HL-60 (cell line): ENCODE measurements around the gene ACOXL.
A peak's percentile ranks its signal among the peaks of the same experiment; 100 is the strongest.

Experiments
- DNase-seq, 2 experiments: peaks; one replicate each; pipeline ENCODE4 v3.0.0-alpha.2; 2010 to 2020; ENCODE audit warnings: low read depth in 1 of 2, low spot score in 1 of 2
- H3K27ac ChIP-seq: fragments of 250-450 bp; sonication (Bioruptor Pico); replicated peaks from 2 replicates; pipeline ENCODE4 v1.5.1; 2020; ENCODE audit warnings: mild to moderate bottlenecking, moderate library complexity
- H3K27me3 ChIP-seq: fragments of 250-450 bp; sonication (Bioruptor Pico); 2 replicates; pipeline ENCODE4 v1.5.1; 2021; ENCODE audit warnings: mild to moderate bottlenecking, moderate library complexity; ENCODE audit not compliant: insufficient read depth, poor library complexity, severe bottlenecking
- H3K4me3 ChIP-seq: replicated peaks from 2 replicates; pipeline ENCODE4 v1.5.1; 2011; ENCODE audit warnings: mild to moderate bottlenecking, control low read depth, low read length; ENCODE audit not compliant: insufficient read depth
- GABPA ChIP-seq: IDR thresholded peaks from 2 replicates; pipeline ENCODE4 v1.6.1; 2012; ENCODE audit warnings: low read depth
- POLR2AphosphoS5 ChIP-seq: IDR thresholded peaks from 2 replicates; pipeline ENCODE4 v1.6.1; 2012; ENCODE audit warnings: low read depth
- SPI1 ChIP-seq: IDR thresholded peaks from 2 replicates; pipeline ENCODE4 v1.6.1; 2012; ENCODE audit warnings: low read depth, mild to moderate bottlenecking, borderline replicate concordance
- TF ChIP-seq, protein P1 (sequence below): IDR thresholded peaks from one replicate; pipeline ENCODE4 v1.5.1; 2011; ENCODE audit warnings: low read length, control low read depth, inconsistent platforms; ENCODE audit not compliant: insufficient read depth
- TF ChIP-seq, protein P2 (sequence below): IDR thresholded peaks from 2 replicates; pipeline ENCODE4 v1.6.1; 2012; ENCODE audit warnings: low read depth; ENCODE audit not compliant: insufficient replicate concordance

Gene ACOXL

DNA sequence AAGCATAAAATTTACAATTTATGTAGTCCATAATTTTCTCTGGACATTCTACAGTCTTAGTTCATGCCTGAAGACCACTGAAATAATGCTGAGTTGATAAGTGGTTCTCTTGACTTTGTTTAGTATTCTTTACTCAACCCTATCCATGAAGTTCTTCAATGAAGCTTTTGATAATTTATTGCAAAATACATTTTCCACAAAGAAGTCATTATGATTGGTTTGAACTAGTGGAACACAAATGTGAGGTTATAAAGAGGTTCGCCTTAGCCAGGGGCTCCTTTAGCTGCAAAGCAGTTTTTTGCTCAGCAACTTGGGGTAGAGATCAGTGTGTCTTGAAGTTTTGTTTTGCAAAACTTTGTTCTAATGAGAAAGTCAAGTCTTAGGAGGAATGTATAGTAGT lies 394.2 kb downstream of the ACOXL start:
- no peak overlapping the region for H3K27ac ChIP-seq
- TF ChIP-seq, protein P1, sequence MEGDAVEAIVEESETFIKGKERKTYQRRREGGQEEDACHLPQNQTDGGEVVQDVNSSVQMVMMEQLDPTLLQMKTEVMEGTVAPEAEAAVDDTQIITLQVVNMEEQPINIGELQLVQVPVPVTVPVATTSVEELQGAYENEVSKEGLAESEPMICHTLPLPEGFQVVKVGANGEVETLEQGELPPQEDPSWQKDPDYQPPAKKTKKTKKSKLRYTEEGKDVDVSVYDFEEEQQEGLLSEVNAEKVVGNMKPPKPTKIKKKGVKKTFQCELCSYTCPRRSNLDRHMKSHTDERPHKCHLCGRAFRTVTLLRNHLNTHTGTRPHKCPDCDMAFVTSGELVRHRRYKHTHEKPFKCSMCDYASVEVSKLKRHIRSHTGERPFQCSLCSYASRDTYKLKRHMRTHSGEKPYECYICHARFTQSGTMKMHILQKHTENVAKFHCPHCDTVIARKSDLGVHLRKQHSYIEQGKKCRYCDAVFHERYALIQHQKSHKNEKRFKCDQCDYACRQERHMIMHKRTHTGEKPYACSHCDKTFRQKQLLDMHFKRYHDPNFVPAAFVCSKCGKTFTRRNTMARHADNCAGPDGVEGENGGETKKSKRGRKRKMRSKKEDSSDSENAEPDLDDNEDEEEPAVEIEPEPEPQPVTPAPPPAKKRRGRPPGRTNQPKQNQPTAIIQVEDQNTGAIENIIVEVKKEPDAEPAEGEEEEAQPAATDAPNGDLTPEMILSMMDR = no peak
- TF ChIP-seq, protein P2, sequence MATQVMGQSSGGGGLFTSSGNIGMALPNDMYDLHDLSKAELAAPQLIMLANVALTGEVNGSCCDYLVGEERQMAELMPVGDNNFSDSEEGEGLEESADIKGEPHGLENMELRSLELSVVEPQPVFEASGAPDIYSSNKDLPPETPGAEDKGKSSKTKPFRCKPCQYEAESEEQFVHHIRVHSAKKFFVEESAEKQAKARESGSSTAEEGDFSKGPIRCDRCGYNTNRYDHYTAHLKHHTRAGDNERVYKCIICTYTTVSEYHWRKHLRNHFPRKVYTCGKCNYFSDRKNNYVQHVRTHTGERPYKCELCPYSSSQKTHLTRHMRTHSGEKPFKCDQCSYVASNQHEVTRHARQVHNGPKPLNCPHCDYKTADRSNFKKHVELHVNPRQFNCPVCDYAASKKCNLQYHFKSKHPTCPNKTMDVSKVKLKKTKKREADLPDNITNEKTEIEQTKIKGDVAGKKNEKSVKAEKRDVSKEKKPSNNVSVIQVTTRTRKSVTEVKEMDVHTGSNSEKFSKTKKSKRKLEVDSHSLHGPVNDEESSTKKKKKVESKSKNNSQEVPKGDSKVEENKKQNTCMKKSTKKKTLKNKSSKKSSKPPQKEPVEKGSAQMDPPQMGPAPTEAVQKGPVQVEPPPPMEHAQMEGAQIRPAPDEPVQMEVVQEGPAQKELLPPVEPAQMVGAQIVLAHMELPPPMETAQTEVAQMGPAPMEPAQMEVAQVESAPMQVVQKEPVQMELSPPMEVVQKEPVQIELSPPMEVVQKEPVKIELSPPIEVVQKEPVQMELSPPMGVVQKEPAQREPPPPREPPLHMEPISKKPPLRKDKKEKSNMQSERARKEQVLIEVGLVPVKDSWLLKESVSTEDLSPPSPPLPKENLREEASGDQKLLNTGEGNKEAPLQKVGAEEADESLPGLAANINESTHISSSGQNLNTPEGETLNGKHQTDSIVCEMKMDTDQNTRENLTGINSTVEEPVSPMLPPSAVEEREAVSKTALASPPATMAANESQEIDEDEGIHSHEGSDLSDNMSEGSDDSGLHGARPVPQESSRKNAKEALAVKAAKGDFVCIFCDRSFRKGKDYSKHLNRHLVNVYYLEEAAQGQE = no peak
- TF ChIP-seq SPI1 (no peak), GABPA (no peak), POLR2AphosphoS5 (no peak)

DNA sequence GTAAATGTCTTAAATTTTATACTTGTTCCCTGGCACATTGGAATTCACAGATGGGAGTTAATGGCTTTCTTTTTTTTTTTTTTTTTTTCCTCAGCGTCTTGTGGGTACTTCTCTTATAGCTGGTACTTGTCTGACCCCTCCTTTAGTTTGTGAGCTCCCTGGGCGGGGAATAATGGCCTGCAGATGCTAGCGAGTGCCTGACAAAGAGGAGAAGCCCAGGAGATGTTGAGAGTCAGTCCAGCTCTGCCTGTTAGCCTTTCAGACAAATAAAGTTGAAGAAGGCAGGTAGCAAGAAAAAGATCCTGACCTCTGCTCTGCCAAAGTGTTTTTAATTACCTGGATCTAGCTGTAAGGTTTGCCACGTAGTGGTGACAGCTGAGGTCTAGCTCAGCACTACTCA lies 395.0 kb downstream of the ACOXL start:
- DNase-seq = no peak
- TF ChIP-seq, protein P1 = no peak
- TF ChIP-seq, protein P2 = no peak
- TF ChIP-seq SPI1 = no peak
- TF ChIP-seq GABPA = no peak
- TF ChIP-seq POLR2AphosphoS5 = no peak
- H3K27ac ChIP-seq = no peak overlapping the region
- H3K27me3 ChIP-seq = no peaks in the 10 kb centered on the region
- no peak overlapping the region for H3K4me3 ChIP-seq

More for the DNA sequence above, 394.2 kb downstream of the ACOXL start:
- Histone ChIP-seq H3K4me3 (no peak overlapping the region), H3K27me3 (no peaks in the 10 kb centered on the region)
- DNase-seq = no peak

DNA sequence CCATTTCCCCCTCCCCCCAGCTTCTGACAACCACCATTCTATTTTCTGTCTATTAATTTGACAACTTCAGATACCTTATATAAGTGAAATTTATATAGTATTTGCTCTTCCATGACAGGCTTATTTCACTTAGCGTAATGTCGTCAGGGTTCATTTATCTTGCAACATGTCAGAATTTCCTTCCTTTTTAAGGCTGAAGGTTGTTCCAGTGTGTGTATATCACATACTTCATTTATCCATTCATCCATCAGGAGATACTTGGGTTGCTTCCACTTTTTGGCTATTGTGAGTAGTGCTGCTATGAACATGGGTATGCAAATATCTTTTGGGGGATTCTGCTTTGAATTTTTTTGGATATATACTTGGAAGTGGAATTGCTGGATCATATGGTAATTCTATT lies 395.7 kb downstream of the ACOXL start:
- Histone ChIP-seq H3K4me3 (no peak overlapping the region), H3K27ac (no peak overlapping the region), H3K27me3 (no peaks in the 10 kb centered on the region)
- DNase-seq = peak in 1 of 2 experiments; percentile 13
- TF ChIP-seq GABPA (no peak), POLR2AphosphoS5 (no peak), SPI1 (no peak)
- TF ChIP-seq, protein P1 = no peak
- TF ChIP-seq, protein P2 = no peak
